ENCODE measurements around the gene WDR54. TPM values are rescaled to one million over a fixed set of nuclear protein-coding genes. Genes with fewer than 3 reads are reported as not detected.

Gene WDR54
- total RNA-seq, 1 donor from 2014 or later, result 60.2 TPM

DNA sequence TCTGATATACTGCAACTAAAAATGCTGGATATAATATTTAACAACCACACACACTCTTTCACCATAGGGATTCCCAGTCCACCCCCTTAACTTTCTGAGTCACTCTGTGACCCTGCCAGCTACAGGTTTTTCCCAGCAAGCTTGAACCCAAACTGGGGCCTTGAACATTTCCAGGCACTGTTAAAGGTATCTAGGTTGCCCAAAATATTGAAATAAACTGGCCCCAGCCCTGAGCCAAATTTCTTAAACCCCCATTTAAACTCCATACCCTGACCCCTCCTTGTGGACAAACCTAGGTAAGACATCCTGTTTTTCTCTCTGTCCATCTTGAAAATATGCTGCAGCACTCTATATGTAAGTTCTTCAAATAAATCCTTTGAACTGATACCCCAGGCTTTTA is 21.7 kb upstream of the WDR54 start:
- intact Hi-C loops (cut with micrococcal nuclease), result loop anchor here (1.0 to 10.0 kb wide), 6 partner anchors 7 to 1165 kb away; partner anchors contain the start of genes CCT7, PRADC1 and TET3

DNA sequence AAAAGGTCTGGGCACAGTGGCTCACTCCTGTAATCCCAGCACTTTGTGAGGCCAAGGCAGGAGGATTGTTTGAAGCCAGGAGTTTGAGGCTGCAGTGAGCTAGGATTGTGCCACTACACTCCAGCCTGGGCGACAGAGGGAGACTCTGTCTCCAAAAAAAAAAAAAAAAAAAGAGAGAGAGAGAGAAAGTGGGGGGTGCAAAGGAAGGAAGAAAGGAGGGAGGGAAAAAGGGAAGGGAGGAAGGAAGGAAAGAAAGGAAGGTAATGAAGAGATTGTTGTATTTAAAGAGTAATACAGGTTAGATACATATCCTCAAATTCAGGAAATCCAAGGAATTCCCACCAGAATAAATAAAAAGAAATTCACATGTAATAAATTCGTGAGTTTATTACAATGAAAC is 19.6 kb upstream of the WDR54 start:
- intact Hi-C loops (cut with micrococcal nuclease), result loop anchor here (2.0 kb wide), 1 partner anchor 67 kb away; no protein-coding TSS in a partner anchor

DNA sequence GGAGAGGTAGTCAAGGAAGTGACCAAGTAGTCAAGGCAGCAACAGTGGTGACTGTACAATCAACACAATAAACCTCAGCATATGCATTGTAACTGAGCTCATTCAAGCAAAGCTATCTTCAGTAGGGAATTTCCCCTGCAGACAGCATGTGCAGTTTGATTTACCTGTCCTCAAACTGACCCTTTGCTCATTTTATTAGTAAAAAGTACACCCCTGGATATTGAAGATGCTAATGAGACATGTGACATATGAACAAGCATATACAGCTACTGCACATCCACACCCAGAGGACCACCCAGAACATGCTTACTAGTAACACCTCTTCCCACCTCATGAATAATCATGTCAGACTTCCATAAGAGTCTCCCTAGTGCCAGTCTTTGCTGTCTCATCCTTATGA is 15.5 kb upstream of the WDR54 start:
- intact Hi-C loops (cut with micrococcal nuclease), result no loop called here

DNA sequence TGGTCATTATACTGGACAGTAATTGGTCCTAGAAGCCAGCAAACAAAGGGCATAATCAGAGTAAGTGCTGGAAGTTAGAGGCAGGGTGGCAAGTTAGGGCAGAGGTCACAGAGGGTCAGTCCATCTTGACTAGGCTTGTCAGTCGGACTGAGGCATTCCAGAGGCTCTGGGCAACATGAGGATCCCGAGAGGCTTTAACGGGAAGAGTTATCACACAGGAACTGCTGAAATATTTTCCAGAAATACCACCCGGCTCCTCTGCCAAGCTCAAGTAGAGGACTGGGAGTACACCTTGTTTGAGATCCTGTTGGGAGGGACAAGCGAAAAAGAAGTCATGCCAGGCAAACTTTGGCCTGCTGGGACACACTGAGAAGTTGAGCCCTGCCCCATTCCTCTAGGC is 13.8 kb upstream of the WDR54 start:
- intact Hi-C loops (cut with micrococcal nuclease), result no loop called here

DNA sequence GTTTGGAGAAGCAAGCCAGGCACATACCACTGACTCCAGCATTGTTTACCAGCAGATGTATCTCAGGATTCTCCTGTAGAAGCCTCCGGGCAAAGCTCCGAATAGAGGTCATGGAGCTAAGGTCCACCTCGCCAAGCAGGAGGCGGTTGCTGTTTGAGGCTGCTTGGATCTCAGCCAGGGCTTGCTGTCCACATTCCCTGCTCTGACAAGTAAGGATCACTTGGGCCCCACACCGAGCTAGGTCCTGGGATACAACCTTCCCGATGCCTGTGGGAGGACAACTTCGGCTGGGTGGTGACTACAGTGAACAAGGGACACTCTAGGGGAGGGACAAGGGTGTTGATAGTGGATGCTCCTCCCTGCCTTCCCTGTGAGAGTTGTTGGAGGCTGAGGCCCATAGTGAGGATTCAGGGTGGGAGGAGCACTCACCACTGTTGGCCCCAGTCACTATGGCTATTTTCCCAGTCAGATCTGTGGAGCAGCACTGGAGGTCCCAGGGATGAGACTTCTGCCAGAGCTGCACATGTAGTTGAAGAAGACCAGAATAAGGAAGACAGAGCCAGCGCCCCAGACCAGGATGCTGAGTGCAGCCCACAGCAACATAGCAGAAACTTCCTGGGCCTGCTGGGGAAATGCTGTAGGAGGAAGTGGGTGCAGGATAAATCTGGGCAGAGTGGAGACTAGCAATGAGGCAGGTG is 8.4 kb upstream of the WDR54 start:
- intact Hi-C loops (cut with micrococcal nuclease), result no loop called here

DNA sequence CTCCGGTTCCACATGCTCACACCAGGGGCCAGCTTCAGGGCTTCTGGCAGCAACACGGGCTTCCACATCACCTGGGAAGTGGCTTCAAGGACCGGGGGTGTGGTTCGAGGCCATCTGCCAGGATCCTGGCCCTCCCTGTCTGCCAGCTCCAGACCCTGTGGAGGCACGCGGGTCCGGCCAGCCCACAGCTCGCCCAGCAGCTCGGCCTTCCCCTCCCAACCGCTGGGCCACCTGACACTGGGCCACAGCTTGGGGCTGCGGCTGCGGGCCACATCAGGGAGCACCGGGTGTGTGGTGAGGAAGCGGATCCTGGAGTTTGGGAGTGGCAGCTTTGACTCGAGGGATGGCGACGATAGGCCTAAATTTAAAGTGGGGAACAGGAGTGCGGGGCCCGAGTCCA is 7.1 kb upstream of the WDR54 start:
- intact Hi-C loops (cut with micrococcal nuclease), result no loop called here

DNA sequence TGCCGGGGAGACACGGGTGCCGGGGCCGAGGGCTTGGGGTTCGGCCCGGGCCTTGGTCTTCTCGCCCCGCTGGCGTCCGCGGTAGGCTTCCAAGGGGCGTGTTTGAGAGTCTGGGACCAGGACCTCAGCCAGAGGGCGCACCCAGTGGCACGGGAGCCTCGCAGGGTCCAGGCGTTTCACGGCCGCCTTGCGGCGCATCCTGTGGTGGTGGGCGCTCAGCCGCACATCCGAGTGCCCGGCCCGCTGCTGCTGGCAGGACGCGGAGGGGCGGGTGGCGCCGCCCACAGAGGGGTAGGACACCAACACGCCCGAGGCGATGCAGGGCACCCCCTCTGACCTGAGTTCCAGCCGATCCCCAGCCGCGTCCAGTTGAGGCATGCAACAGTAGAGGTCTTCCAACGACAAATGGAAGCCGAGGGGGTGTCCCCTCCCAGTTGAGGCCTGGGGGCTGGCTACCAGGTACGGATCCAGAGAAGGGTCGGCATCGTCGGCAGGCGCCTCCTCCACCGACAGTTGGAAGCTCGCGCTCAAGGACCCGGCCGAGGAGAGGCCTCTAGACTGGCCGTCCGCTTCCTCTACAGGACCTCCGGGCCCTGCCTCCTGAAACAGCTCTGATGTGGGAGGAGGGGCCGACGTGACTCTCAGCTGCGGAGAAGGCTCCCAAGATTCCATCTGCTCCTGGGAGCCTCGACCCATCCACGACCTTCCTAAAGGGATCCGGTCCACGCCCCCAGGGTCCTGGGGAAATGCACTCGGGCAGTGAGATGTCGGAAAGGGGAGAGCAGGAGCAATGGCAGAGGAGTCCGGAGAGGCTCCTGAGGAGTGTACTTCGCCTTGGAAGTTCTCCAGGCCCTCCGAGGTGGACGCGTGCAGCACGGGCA is 6.4 kb upstream of the WDR54 start:
- intact Hi-C loops (cut with micrococcal nuclease), result no loop called here

DNA sequence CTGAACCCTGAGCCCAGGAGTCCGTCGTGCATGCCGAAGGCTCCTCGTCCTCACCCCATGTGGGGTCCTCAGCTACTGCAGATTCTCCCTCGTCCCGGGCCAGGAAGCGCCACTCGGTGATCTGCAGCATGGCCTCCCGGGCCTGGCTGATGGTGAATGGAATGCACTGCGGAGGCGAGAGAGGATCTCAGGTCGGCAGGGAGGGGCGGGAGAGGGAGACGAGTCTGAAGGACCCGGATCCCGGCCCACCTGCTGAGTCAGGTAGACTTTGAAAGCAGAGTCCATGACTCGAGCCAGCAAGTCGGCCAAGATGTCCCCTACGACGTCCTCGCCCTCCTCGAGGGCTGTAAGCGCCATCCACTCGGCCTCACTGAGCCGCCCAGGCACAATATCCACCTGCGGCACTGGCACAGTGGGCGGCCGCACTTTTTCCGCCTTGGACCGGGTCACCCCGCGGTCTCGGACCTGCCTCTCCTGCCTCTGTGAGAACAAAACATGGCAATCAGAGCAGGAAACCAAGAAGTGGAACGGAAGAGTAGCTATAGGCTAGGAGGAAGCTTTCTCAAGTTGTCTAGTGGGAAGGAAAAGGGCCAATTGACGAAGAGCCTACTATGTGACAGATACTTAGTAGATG is 5.7 kb upstream of the WDR54 start:
- intact Hi-C loops (cut with micrococcal nuclease), result no loop called here

DNA sequence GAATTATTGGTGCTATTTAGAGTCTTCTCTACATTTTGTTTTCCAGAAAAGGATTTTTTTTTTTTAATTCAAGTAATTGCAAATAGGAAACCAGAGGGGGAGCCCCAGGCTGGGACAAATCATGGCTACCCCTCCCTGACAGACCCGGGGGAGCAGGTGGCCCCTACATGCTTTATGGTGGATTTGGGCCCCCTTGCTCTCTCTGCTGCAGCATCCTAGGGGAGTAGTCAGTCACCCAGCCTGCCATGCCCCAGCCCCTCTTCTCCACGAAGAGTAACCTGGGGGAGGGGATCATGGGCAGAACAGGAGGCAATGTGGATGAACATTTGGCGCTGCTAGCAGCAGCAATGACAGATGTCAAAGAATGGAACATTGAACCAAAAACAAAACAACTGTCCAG is 4.8 kb upstream of the WDR54 start:
- intact Hi-C loops (cut with micrococcal nuclease), result no loop called here

DNA sequence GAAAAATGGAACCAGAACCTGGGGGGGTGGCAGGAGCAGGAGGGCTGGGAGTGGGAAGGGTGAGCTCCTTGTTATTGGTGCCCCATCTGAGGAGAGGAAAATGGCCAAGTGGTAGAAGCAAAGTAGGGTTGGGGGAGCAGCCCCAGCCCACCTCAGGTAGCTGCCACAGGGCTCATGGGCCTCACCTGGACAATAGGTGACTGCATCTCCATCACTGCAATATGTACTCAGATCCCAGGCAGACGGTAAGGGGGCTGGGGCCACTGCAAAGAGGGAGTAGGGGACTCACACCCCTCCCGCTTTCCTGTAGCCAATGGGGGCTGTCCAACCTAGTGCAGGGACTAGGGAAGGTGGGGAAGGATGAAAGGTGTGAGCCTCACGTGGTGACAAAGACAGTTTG is 4.3 kb upstream of the WDR54 start:
- intact Hi-C loops (cut with micrococcal nuclease), result no loop called here

DNA sequence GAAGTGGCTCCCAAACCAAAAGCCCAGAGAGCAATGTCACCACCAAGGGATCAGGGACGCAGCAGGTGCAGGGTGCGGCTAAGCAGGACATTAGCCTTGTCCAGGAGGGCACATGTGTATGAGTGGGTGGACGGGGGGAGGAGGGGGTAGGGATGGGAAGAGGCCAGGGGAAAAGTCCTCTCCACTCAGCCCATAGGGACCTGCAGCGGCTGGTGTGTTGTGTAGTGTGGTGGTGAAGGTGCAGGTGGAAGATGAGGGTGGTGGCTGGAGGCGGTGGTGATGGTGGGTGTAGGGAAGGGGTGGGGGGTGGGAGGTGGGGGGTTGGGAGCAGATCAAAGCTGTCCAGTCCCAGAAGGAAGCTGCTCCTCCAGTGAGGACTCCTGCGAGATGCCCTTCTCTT is 3.8 kb upstream of the WDR54 start:
- intact Hi-C loops (cut with micrococcal nuclease), result no loop called here

DNA sequence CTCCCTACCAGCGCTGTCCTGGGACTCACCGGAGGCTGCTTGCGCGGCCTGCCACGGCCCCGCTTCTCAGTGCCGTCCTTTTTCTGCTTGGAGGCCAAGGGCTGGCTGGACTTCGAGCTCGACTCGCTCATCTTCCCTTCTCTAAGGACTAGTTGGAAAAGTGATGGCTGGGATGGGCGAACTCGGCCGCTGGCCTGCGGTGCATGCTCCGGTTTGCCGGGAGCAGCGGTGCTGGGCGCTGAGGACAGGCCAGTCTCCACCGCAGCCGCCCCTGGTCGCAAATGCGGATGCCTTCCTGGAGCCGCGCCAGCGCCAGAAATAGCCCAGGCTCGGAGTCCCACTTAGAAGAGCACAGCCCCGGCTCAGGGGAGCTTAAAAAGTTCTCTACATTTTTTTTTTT is 3.2 kb upstream of the WDR54 start:
- intact Hi-C loops (cut with micrococcal nuclease), result no loop called here

DNA sequence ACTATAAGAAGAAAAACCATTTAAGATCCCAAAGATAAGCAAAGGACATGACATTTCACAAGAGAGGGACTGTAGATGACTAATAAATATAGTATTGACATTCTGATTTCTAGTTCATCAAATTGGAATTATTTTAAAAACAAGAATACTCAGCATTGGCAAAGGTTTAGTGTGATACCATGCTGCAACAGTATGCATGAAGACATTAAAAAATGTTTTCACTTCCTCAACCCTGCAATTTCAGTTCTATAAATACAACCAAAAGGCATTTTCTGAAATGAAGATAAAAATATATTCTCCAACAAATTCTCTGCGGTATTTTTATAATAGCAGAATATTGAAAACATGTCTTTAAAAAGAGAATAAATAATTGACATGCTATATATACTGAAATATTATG is 2.2 kb upstream of the WDR54 start:
- intact Hi-C loops (cut with micrococcal nuclease), result no loop called here

DNA sequence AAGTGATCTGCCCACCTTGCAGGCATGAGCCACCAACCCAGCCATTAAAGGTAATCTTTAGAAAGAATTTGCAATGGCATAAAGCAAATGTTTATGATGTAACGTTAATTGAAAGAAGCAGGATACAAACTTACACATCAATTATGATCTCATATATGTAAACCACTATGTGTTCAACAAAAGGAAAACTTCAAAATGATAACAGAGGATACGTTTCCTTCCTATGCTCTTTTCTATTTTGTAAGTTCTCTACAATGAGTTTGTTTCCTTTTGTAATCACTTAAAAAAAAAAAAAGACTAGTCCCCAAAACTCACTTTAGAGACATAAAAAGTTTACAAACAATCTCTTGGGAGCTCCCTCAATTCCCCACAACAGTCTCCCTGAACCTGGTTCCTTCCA is 1.5 kb upstream of the WDR54 start:
- intact Hi-C loops (cut with micrococcal nuclease), result loop anchor here (2.0 kb wide), 4 partner anchors 87 to 539 kb away; partner anchors contain the start of genes DGUOK, MTHFD2, PCGF1 and POLE4

DNA sequence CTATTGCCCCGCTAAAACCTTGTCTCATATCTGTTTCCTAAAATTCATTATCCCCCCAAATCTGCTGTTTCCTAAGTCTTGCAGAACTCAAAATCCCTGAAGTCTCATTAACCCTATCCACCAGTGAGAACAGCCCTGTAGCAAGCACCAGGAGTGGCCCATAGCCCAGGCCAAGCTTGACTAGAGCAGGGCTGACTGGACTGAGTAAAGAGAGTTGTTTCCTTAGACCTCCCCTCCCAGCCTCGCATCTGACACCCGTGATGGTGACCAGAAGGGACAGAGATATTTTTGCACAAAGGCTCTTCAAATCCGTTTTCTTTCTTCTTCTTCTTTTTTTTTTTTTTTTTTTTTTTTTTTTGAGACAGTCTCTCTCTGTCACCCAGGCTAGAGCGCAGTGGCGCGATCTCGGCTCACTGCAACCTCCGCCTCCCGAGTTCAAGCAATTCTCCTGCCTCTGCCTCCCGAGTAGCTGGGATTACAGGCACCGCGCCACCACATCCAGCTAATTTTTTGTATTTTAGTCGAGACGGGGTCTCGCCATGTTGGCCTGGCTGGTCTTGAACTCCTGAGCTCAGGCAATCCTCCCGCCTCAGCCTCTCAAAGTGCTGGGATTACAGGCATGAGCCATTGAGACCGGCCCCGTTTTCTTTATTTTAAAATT is 957 bp upstream of the WDR54 start:
- intact Hi-C loops (cut with micrococcal nuclease), result loop anchor here (1.0 to 2.0 kb wide), 14 partner anchors 28 to 1187 kb away; partner anchors contain the start of genes AUP1, DGUOK, DOK1 and HTRA2

DNA sequence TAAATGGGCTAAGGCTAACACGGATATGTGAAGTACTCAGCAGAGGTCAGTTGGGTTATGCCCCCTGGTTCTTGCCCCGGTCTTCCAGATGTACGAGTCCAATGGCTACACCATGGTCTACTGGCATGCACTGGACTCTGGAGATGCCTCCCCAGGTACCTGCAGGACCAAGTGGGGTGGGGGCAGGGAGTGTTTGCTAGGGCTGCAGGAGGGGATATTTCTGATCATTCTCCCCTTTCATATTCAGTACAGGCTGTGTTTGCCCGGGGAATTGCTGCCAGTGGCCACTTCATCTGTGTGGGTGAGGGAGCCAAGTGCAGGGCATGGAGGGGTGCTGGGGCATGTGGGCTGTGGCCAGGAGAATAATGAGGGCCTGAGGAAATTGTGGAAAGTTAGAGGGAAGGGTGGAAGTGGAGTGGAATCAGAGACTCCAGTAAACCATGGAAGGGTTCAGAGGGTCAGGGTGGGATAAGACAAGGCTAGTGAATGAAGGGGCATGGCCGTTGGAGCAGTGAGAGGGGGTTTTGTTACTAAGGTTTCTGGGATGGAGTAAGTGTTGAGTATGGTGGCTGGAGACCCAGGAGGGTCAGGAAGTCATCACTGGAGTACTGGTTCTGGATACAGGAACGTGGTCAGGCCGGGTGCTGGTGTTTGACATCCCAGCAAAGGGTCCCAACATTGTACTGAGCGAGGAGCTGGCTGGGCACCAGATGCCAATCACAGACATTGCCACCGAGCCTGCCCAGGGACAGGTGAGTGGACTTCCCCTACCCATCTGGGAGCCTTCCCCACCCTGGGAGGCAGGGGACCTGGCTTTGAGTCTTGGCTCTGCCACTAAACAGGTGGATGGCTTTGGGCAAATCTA is 1.9 kb downstream of the WDR54 start:
- intact Hi-C loops (cut with micrococcal nuclease), result no loop called here

DNA sequence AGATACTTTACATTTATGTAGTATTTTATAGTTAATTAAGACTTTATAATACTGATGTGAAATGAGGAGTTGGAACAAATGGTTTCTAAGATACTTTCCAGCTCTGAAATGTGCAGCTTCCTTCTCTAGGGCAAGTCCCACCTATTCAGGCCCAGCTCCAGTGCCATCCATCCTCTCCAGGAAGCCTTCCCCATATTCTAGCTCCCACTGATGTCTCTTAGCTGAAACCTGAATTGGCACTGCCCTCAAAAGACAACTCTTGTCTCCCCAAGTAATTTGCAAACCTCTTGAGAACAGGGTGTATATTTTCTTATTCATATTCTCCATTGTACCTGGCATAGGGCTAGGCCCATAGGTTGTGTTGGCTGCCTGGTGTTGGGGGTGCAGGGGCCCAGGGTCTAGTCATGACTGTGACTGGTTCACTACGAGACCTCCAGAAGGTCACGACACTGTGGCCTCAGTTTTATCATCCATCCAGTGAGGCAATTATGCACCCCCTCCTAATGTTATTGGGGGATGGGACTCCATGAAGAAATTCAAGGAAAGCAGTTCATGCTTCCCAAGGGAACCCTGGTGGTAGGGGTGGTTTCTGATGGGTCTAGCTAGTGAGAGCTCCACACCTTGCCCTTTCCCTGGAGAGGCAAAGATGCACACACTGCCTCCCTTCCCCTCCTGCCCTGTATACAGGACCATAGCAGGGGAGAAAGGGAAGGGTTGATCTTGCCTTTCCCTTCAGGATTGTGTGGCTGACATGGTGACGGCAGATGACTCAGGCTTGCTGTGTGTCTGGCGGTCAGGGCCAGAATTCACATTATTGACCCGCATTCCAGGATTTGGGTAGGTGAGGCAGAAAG is 2.8 kb downstream of the WDR54 start:
- intact Hi-C loops (cut with micrococcal nuclease), result no loop called here

DNA sequence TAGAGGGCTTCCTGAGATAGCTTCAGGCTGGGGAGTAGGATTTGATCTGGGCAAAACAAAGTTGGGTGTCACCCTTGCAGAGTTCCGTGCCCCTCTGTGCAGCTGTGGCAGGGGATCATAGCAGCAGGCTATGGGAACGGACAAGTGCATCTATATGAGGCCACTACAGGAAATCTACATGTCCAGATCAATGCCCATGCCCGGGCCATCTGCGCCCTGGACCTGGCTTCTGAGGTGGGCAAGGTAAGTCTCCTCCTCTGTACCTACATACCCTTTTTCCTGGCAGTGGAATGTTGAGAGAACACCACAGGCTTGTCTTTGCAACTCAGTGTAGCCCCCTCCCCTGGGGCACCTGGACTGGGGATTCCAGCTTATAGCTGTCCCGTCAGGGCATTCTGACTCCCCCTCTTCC is 3.5 kb downstream of the WDR54 start:
- intact Hi-C loops (cut with micrococcal nuclease), result no loop called here

DNA sequence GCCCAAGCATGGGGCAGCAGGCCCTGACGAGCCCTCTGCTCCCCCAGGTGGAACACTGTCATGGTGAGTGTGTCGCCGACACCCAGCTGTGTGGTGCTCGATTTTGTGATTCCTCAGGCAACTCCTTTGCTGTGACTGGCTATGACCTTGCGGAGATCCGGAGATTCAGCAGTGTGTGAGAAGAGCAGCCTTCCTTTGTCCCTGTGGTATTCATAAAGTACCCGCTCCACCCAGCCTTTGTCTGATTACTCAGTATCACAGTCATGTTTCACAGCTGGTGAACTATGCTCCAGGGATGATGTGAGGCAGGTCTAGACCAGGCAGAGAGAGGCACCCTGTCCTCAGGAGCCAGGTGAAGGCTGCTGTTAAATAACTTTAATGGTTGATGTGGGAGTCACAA is 4.0 kb downstream of the WDR54 start:
- intact Hi-C loops (cut with micrococcal nuclease), result no loop called here

All from T-helper 1 cell treated with Interleukin-12 subunit alpha and Interleukin-12 subunit beta and Interleukin-4 antibody, amounts not matched to agents 30 ng/mL and 1 ng/mL, for 36 hours (primary cell).